ENCODE data around the gene PHF21B.

The PHF21B gene

GRCh38 chr22:44889255-44889878, 120.4 kb downstream of the PHF21B start:
- DNase-seq: no peak

- DNase-seq: no peak
Observed at GRCh38 chr22:44888491-44889254, 121.1 kb downstream of the PHF21B start.

GRCh38 chr22:44887941-44888366, 121.9 kb downstream of the PHF21B start:
- no peak for DNase-seq

GRCh38 chr22:44885806-44886360, 123.9 kb downstream of the PHF21B start:
- no peak for DNase-seq

- no peak for DNase-seq
Observed at GRCh38 chr22:44884968-44885805, 124.6 kb downstream of the PHF21B start.

- no peak for DNase-seq
Observed at GRCh38 chr22:44884562-44884961, 125.2 kb downstream of the PHF21B start.

GRCh38 chr22:44883011-44883421, 126.8 kb downstream of the PHF21B start:
- DNase-seq: no peak

GRCh38 chr22:44882226-44882905, 127.4 kb downstream of the PHF21B start:
- no peak for DNase-seq

- DNase-seq: no peak
Observed at GRCh38 chr22:44881624-44882023, 128.2 kb downstream of the PHF21B start.

GRCh38 chr22:44880610-44881290, 129.1 kb downstream of the PHF21B start:
- no peak for DNase-seq

- no peak for DNase-seq
Observed at GRCh38 chr22:44879301-44879680, 130.5 kb downstream of the PHF21B start.

- no peak for DNase-seq
Observed at GRCh38 chr22:44878483-44879300, 131.1 kb downstream of the PHF21B start.

GRCh38 chr22:44876921-44877320, 132.9 kb downstream of the PHF21B start:
- no peak for DNase-seq

- no peak for DNase-seq
Observed at GRCh38 chr22:44871782-44872181, 138.0 kb downstream of the PHF21B start.

- no peak for DNase-seq
Observed at GRCh38 chr22:44870021-44870420, 139.8 kb downstream of the PHF21B start.

- no peak for DNase-seq
Observed at GRCh38 chr22:44869196-44869595, 140.6 kb downstream of the PHF21B start.

- no peak for DNase-seq
Observed at GRCh38 chr22:44865193-44866057, 144.4 kb downstream of the PHF21B start.

GRCh38 chr22:44862981-44863860, 146.6 kb downstream of the PHF21B start:
- DNase-seq: no peak

GRCh38 chr22:44862281-44862680, 147.5 kb downstream of the PHF21B start:
- DNase-seq: no peak
